Osteoblast (primary cell): ENCODE results near the gene SERTAD2. TPM values are rescaled to one million over a fixed set of nuclear protein-coding genes. Genes with fewer than 3 reads are reported as not detected.

Experiments used
- DNase-seq: peaks from one replicate; pipeline ENCODE4 v3.0.0; 2011; ENCODE audit warnings: low spot score, mixed read lengths; ENCODE audit not compliant: insufficient read length; ENCODE audit errors: missing footprints
- H2AFZ ChIP-seq: 2 replicates; pipeline ENCODE4 v1.6.0; 2011; ENCODE audit warnings: mild to moderate bottlenecking, low read length
- H3K27ac ChIP-seq: 2 replicates; pipeline ENCODE4 v1.5.1; 2011; ENCODE audit warnings: mild to moderate bottlenecking, low read depth, low read length, moderate library complexity
- H3K27me3 ChIP-seq: 2 replicates; pipeline ENCODE4 v1.6.0; 2012; ENCODE audit warnings: mild to moderate bottlenecking, control low read depth, inconsistent platforms, low read length, moderate library complexity; ENCODE audit not compliant: insufficient read depth
- H3K36me3 ChIP-seq: 2 replicates; pipeline ENCODE4 v1.5.1; 2011; ENCODE audit warnings: mild to moderate bottlenecking, low read length, control low read depth, moderate library complexity; ENCODE audit not compliant: insufficient read depth
- H3K4me1 ChIP-seq: 2 replicates; pipeline ENCODE4 v1.5.1; 2011; ENCODE audit warnings: mild to moderate bottlenecking, low read length, control low read depth, moderate library complexity; ENCODE audit not compliant: insufficient read depth
- H3K4me2 ChIP-seq: 2 replicates; pipeline ENCODE4 v1.6.0; 2011; ENCODE audit warnings: mild to moderate bottlenecking, low read length; ENCODE audit not compliant: insufficient read depth
- H3K4me3 ChIP-seq: fragments of 200-600 bp; sonication (generic); 3 replicates; pipeline ENCODE4 v1.5.1; 2012; ENCODE audit warnings: mild to moderate bottlenecking, low read length, inconsistent platforms; ENCODE audit not compliant: insufficient read depth
- H3K79me2 ChIP-seq: 2 replicates; pipeline ENCODE4 v1.6.0; 2012; ENCODE audit warnings: mild to moderate bottlenecking, low read length, control low read depth, inconsistent platforms; ENCODE audit not compliant: insufficient read depth
- H3K9me3 ChIP-seq: 2 replicates; pipeline ENCODE4 v1.5.1; 2011; ENCODE audit warnings: low read depth, low read length, control low read depth
- H4K20me1 ChIP-seq: 2 replicates; pipeline ENCODE4 v1.6.0; 2012; ENCODE audit warnings: mild to moderate bottlenecking, low read length, control low read depth; ENCODE audit not compliant: insufficient read depth
- total RNA-seq: library from RNA; depleted of rRNA; stranded (reverse); fragments of >200 nt; gene quantifications from 2 replicates; pipeline ENCODE4 v1.2.3, GENCODE V29; 2012
- TF ChIP-seq, protein P1 (sequence below): IDR thresholded peaks from 2 replicates; pipeline ENCODE4 v1.5.1; 2011; ENCODE audit warnings: mild to moderate bottlenecking, low read depth, low read length, moderate library complexity; ENCODE audit errors: extremely low read depth

The SERTAD2 gene
- total RNA-seq, 1 donor, result 24.6 TPM

DNA sequence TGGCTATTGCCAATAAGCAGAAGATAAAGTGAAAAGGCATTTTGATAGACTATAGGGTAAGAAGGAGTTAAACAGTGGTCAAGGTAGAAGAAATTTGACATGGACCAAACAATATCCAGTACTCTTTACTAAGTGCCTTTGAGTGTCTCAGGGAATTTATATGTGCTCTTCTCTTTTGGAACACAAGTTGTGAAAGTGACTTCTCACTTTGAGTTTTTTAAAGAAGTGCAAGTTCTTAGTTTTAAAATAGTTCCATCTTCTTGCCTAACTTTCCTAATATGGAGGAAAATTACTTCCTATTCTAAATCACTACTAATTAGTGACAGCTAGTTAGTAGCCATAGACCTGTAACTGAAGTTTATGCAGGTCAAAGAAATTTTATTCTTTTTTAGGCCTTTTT is 66.2 kb downstream of the SERTAD2 start:
- Histone ChIP-seq H2AFZ (no peak overlapping the region), H3K79me2 (no peaks in the 10 kb centered on the region), H3K27me3 (no peaks in the 10 kb centered on the region), H4K20me1 (no peaks in the 10 kb centered on the region), H3K9me3 (no peaks in the 10 kb centered on the region), H3K4me2 (no peak overlapping the region), H3K36me3 (peaks cover 27% of the 10 kb centered on the region), H3K27ac (no peak overlapping the region), H3K4me1 (no peaks in the 10 kb centered on the region), H3K4me3 (no peak overlapping the region)
- no peak for DNase-seq
- TF ChIP-seq, protein P1, sequence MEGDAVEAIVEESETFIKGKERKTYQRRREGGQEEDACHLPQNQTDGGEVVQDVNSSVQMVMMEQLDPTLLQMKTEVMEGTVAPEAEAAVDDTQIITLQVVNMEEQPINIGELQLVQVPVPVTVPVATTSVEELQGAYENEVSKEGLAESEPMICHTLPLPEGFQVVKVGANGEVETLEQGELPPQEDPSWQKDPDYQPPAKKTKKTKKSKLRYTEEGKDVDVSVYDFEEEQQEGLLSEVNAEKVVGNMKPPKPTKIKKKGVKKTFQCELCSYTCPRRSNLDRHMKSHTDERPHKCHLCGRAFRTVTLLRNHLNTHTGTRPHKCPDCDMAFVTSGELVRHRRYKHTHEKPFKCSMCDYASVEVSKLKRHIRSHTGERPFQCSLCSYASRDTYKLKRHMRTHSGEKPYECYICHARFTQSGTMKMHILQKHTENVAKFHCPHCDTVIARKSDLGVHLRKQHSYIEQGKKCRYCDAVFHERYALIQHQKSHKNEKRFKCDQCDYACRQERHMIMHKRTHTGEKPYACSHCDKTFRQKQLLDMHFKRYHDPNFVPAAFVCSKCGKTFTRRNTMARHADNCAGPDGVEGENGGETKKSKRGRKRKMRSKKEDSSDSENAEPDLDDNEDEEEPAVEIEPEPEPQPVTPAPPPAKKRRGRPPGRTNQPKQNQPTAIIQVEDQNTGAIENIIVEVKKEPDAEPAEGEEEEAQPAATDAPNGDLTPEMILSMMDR, result no peak

DNA sequence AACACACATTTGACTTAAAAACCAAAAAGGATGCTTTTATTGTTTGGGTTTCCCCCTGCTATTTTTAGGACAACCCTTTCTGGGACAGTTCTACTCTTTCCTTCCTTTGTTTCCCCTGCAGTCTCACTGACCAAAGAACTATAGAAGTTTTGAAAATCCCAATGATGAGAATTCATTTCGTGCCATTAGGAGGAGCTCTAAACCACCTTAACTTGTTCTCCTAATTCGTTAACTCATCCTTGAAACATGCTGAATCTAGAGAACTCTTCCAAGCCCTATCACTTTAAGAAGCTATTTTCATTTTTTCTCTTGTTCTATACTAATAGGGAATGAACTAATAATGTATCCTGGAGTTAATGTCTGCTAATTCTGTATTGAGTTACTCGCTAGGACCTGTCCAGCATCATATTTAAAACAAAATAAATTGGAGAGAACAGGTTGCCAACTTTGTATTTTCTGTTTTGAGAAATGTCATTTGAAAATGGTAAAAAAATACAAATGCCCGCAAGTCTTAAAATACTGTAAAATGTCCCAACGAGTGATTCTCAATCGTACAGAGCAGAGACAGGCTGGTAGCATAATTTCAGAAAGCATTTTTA is 66.7 kb downstream of the SERTAD2 start:
- Histone ChIP-seq H2AFZ (no peak overlapping the region), H3K27ac (no peak overlapping the region), H3K27me3 (no peaks in the 10 kb centered on the region), H3K4me3 (no peak overlapping the region), H3K9me3 (no peaks in the 10 kb centered on the region), H3K4me2 (no peak overlapping the region), H3K36me3 (peaks cover 25% of the 10 kb centered on the region), H4K20me1 (no peaks in the 10 kb centered on the region), H3K4me1 (no peaks in the 10 kb centered on the region), H3K79me2 (no peaks in the 10 kb centered on the region)
- peak; percentile 67 for DNase-seq
- TF ChIP-seq, protein P1, result peak; percentile 70

DNA sequence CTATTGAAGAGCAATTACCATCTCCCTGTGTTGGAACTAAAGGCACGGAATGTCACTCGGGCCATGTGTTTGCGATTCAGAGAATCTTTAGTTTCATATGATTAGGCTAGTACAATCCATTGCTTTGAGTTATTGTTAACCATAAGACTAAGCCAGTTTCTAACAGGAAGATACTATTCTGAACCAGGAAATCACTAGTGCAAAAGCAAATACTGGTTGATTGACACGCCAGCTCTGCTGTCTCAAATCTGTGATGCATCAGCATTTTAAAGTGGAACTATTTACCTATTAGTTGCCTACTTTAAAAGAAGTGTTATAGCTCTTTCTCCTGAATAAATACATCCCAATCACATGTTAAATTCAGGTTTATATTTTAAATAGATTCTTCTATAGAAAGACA is 67.7 kb downstream of the SERTAD2 start:
- TF ChIP-seq, protein P1, result no peak
- Histone ChIP-seq H3K4me1 (no peaks in the 10 kb centered on the region), H4K20me1 (no peaks in the 10 kb centered on the region), H3K27ac (no peak overlapping the region), H3K9me3 (no peaks in the 10 kb centered on the region), H3K79me2 (no peaks in the 10 kb centered on the region), H2AFZ (no peak overlapping the region), H3K27me3 (no peaks in the 10 kb centered on the region), H3K36me3 (peaks cover 16% of the 10 kb centered on the region), H3K4me2 (no peak overlapping the region), H3K4me3 (no peak overlapping the region)
- DNase-seq, result no peak

DNA sequence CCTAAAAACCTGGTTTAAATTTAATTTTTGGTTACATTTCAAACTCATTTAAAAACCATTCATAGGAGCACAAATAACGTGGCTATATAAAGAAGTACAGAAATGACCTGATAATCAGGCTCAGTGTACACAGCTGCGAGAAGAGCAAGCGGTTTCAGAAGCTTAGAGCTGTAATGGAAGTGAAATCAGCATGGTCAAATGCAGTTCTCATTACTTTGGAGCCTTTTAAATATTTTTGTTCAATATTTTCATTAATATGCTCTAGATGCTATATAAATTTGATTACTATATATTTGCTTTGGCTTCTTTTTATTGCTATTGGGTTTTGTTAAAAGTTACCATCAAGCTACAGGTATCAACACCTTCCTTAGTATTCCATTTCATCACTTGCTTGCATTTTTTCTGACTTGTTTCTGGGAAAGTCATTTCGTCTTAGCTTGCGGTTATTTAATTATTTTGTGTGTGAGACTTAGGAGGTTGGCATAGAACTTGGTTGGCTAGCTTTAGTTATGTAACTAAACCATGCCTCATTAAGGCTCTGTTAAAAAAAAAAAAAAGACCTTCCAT is 70.9 kb downstream of the SERTAD2 start:
- Histone ChIP-seq H3K36me3 (peaks cover 19% of the 10 kb centered on the region), H3K27me3 (no peaks in the 10 kb centered on the region), H3K4me1 (no peaks in the 10 kb centered on the region), H3K27ac (no peak overlapping the region), H3K79me2 (no peaks in the 10 kb centered on the region), H3K9me3 (no peaks in the 10 kb centered on the region), H3K4me2 (no peak overlapping the region), H3K4me3 (no peak overlapping the region), H2AFZ (no peak overlapping the region), H4K20me1 (no peaks in the 10 kb centered on the region)
- DNase-seq, result no peak
- TF ChIP-seq, protein P1, result no peak
